Ishikawa (cell line): Measurements from ENCODE around the gene C12orf50.

ENCODE experiments used
- CEBPB ChIP-seq: IDR thresholded peaks from 2 replicates; pipeline ENCODE4 v1.6.1; 2012
- EGR1 ChIP-seq: IDR thresholded peaks from 2 replicates; pipeline ENCODE4 v1.6.1; 2012
- EP300 ChIP-seq: IDR thresholded peaks from 2 replicates; pipeline ENCODE4 v1.6.1; 2012; ENCODE audit warnings: borderline replicate concordance
- NFIC ChIP-seq: IDR thresholded peaks from 2 replicates; pipeline ENCODE4 v1.6.1; 2012
- RAD21 ChIP-seq: IDR thresholded peaks from 2 replicates; pipeline ENCODE4 v1.6.1; 2012; ENCODE audit warnings: low read depth
- TAF1 ChIP-seq: IDR thresholded peaks from 2 replicates; pipeline ENCODE4 v1.6.1; 2012; ENCODE audit warnings: low read depth, mild to moderate bottlenecking
- TCF12 ChIP-seq: IDR thresholded peaks from 2 replicates; pipeline ENCODE4 v1.6.1; 2012; ENCODE audit warnings: low read depth
- TEAD4 ChIP-seq: IDR thresholded peaks from 2 replicates; pipeline ENCODE4 v1.6.1; 2012
- YY1 ChIP-seq: IDR thresholded peaks from 2 replicates; pipeline ENCODE4 v1.6.1; 2012; ENCODE audit warnings: low read depth
- TF ChIP-seq, protein P1 (sequence below): IDR thresholded peaks from 2 replicates; pipeline ENCODE4 v1.6.1; 2012
- TF ChIP-seq, protein P2 (sequence below): IDR thresholded peaks from 2 replicates; pipeline ENCODE4 v1.6.1; 2012; ENCODE audit warnings: low read depth, mild to moderate bottlenecking

DNA sequence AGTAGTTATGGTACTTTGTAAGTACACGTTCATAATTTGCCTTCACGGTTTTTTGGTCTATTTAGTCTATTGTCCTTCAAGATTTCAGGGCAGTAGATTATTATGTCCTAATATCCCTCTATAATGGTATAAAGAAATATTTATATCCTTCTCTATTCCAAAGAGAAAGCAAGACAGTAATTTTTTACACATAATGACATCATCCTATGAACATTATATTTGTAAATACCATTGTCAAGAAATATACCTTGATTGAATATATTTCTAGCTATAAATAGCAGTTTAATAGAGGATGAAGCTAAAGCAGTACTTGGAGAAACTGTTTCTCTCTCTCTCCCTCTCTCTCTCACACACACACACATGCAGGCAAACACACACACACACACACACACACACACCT lies 77.0 kb downstream of the C12orf50 start:
- TF ChIP-seq CEBPB: no peak
- no peak for TF ChIP-seq EGR1
- TF ChIP-seq, protein P1, sequence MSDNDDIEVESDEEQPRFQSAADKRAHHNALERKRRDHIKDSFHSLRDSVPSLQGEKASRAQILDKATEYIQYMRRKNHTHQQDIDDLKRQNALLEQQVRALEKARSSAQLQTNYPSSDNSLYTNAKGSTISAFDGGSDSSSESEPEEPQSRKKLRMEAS: no peak
- no peak for TF ChIP-seq TAF1
- TF ChIP-seq EP300: no peak
- TF ChIP-seq YY1: no peak
- TF ChIP-seq TEAD4: no peak
- TF ChIP-seq RAD21: no peak
- no peak for TF ChIP-seq NFIC
- TF ChIP-seq, protein P2, sequence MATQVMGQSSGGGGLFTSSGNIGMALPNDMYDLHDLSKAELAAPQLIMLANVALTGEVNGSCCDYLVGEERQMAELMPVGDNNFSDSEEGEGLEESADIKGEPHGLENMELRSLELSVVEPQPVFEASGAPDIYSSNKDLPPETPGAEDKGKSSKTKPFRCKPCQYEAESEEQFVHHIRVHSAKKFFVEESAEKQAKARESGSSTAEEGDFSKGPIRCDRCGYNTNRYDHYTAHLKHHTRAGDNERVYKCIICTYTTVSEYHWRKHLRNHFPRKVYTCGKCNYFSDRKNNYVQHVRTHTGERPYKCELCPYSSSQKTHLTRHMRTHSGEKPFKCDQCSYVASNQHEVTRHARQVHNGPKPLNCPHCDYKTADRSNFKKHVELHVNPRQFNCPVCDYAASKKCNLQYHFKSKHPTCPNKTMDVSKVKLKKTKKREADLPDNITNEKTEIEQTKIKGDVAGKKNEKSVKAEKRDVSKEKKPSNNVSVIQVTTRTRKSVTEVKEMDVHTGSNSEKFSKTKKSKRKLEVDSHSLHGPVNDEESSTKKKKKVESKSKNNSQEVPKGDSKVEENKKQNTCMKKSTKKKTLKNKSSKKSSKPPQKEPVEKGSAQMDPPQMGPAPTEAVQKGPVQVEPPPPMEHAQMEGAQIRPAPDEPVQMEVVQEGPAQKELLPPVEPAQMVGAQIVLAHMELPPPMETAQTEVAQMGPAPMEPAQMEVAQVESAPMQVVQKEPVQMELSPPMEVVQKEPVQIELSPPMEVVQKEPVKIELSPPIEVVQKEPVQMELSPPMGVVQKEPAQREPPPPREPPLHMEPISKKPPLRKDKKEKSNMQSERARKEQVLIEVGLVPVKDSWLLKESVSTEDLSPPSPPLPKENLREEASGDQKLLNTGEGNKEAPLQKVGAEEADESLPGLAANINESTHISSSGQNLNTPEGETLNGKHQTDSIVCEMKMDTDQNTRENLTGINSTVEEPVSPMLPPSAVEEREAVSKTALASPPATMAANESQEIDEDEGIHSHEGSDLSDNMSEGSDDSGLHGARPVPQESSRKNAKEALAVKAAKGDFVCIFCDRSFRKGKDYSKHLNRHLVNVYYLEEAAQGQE: no peak
- TF ChIP-seq TCF12: no peak
